Hematopoietic multipotent progenitor cell (in vitro differentiated cells): ENCODE measurements around the gene OPN3. TPM values are rescaled to one million over a fixed set of nuclear protein-coding genes. Genes with fewer than 3 reads are reported as not detected.

Experiments used
- DNase-seq, 3 donors: peaks; one replicate each; pipeline ENCODE4 v3.0.0-alpha.2; 2011 to 2015; ENCODE audit warnings: low read depth in 2 of 3, low spot score in 2 of 3
- total RNA-seq: library from RNA; depleted of rRNA; stranded (reverse); fragments of >200 nt; gene quantifications from one replicate; pipeline ENCODE4 v1.2.3, GENCODE V29; 2012

OPN3 gene
- total RNA-seq, 1 donor, result 17.8 TPM

GRCh38 chr1:241592273-241592958, 47.8 kb downstream of the OPN3 start:
- no peak for DNase-seq

- no peak for DNase-seq
Observed at GRCh38 chr1:241591736-241592135, 48.4 kb downstream of the OPN3 start.

GRCh38 chr1:241591317-241591716, 48.9 kb downstream of the OPN3 start:
- no peak for DNase-seq

- no peak for DNase-seq
Observed at GRCh38 chr1:241590719-241591118, 49.5 kb downstream of the OPN3 start.

GRCh38 chr1:241589521-241589920, 50.6 kb downstream of the OPN3 start:
- no peak for DNase-seq

DNA sequence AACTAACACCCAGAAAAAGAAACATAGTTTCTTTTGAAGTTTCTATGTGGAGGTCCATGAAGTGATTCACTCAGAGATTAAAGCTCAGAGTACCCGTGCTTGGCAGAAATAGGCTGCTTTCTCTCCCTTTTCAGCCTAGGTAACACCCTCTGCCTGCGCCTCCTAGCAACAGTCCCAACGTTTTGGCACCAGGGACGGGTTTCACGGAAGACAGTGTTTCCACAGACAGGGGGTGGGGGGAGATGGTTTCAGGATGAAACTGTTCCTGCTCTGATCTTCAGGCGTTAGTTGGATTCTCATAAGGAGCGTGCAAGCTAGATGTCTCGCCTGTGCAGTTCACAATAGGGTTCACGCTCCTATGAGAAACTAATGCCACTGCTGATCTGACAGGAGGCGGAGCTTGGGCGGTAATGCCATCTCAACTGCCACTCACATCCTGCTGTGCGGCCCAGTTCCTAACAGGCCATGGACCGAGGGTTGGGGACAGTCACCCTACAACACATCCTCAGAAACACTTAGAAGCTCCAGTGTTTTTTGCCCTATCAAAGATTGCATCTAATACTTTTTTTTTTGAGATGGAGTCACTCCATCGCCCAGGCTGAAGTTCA, 53.2 kb downstream of the OPN3 start:
- no peak for DNase-seq

- DNase-seq, result no peak
Observed at GRCh38 chr1:241582921-241583321, 57.2 kb downstream of the OPN3 start.

DNA sequence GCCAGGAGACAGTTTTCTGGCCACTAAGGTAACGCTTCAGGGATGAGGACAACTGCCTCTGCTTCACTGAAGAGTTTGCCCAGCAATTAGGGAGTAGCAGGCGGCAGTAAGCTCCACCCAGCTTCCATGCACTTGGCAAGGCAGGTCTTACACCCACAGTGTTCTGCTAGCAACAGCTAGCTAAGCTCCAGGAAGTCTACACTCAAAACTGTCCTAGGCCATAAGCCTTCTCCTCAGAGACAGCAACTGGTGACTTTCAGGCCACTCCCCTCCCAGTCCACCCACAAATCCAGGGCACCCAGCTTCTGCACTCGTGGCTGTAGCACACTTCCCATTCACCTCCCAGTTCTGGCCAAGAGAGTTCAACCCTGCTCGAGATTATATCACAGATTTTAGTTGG, 60.7 kb downstream of the OPN3 start:
- DNase-seq, result no peak

DNA sequence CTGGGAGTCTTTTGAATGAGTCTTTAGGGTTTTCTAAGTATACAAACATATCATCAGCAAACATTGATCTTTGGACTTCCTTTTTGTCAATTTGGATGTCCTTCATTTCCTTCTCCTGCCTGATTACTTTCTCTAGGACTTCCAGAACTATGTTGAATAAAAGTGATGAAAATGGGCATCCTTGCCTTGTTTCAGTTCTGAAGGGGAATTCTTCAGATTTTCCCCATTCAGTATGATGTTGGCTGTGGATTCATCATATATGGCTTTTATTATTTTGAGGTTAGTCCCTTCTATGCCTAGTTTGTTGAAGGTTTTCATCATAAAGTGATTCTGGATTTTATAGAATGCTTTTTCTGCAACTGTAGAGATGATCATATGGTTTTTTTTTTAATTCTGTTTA, 66.0 kb downstream of the OPN3 start:
- DNase-seq, result no peak

- DNase-seq, result no peak
Observed at GRCh38 chr1:241569848-241570247, 70.3 kb downstream of the OPN3 start.

- no peak for DNase-seq
Observed at GRCh38 chr1:241560849-241561187, 79.4 kb downstream of the OPN3 start.

GRCh38 chr1:241560146-241560848, 79.9 kb downstream of the OPN3 start:
- DNase-seq, result no peak

DNA sequence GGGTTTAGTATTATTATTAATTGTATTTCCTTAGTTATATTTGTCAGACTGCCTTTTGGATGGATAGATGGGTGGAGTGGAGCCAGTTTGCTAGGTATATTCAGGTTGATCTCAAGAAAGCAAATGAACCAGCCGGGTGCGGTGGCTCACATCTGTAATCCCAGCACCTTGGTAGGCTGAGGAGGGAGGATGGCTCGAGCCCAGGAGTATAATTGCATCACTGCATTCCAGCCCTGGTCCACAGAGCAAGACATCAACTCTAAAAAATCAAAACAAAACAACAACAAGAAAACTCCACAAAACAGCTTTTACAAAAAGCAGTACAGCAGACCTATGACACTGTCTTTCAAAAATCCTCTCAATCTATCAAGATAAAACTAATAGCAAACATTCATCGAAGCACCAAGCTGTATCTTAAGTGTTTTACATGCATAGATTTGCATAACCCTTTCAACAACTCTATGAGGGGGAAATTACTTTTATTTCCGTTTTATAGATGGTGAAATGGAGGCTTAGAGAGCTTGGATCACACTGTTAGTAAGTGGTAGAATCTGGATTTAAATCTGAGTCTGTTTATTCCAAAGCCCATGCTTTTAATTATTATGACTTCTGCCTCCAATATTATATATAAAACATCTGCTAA, 82.5 kb downstream of the OPN3 start:
- DNase-seq, result no peak

DNA sequence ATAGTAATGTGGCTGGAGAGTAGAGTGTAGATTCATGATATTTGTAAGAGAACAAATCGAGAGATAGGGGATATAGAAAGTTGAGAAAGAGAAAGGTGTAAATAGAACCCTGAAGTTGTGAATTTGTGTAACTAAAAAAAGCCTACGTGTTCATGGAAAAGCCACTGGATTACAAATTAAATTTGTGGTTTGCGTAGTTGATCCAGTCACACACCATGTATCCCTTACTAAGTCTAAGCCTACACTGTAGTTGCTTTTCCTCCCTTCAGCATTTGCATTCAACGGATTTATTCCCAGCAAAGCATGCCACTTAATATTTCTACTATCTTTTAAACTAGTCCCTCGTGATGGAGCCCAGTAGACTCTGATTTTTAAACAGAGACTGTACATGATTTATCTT, 83.1 kb downstream of the OPN3 start:
- DNase-seq, result no peak

DNA sequence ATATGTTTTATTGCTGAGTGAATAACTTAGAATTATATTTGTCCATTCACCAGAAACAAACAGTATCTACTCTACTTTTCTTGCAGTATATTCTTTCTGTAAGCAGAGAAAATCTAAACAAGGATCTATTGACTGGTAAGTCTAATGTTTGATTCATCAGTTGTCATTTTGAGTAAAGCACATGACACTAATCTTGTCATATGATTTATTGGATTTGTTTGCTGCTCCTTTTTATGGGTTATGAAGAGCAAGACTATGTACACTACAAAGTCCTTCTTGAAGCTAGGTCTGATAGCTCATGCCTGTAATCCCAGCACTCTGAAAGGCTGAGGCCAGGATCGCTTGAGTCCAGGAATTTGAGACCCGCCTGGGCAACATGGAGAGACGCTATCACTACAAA, 84.6 kb downstream of the OPN3 start:
- DNase-seq, result no peak

DNA sequence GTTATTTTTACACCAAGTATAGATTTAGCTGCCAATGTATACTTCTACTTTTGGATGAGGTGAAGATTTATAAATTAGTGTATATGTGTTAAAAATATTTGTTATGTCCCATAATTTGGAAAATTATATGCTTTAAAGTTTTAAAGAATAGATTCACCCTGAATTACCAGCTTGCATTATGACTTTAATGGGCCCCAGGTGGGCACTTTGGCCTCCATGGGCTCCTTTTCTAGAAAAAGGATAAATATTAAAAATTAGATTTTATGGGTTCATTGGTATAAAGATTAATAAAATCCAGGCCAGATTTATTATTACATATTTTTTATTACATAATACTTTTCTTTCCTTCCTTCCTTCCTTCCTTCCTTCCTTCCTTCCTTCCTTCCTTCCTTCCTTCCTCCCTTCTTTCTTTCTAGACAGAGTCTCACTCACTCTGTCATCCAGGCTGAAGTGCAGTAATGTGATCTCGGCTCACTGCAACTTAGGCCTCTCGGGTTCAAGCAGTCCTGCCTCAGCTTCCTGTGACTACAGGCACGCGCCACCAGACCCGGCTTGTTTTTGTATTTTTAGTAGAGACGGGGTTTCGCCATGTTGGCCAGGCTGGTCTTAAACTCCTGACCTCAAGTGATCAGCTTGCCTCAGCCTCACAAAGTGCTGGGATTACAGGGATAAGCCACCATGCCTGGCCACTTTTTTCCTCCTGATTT, 86.1 kb downstream of the OPN3 start:
- DNase-seq, result no peak

- DNase-seq, result peak; percentile 28 to 88 (median 80)
Observed at GRCh38 chr1:241551759-241552638, 88.2 kb downstream of the OPN3 start.

DNA sequence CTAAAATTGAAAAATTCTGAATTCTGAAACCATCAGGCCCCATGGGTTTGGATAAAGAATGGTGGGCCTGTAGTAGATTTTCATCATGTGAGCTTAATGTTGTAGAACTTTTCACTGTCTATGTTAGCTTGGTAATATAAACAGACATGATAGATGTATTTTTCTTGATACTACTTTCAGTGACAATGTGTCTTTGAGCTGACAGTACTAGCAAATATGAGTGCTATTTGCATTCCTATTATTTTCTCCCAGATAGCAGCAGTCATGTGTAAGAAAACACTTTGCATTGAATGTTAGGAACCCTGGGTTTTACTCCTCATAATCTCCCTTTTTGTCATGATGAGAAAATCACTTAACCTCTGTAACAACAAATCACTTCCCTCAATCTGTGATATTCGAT, 89.9 kb downstream of the OPN3 start:
- DNase-seq, result no peak

GRCh38 chr1:241548008-241548407, 92.2 kb downstream of the OPN3 start:
- no peak for DNase-seq
